ENCODE measurements around the gene ERG28.

ERG28 gene

GRCh38 chr14:75660630-75661498 lies at the start of gene ERG28, which contains the start of gene TTLL5:
Gene ERG28, minus strand, starts transcription at chr14:75660876. Its CDS starts 3,374 bp downstream, at chr14:75657502.
Gene TTLL5, plus strand, starts transcription at chr14:75661246. Its CDS starts 1,904 bp downstream, at chr14:75663150.
- H2AFZ ChIP-seq = peak within 1 kb of the TSS; percentile 91
- no peaks in the 10 kb centered on the region for H3K36me3 ChIP-seq (ENCODE audit: control insufficient read depth, insufficient read depth, low read length)
- no peak for TF ChIP-seq CTCF (IDR thresholded peaks at IDR 0.05)
- H3K79me2 ChIP-seq = no peaks in the 10 kb centered on the region
- no peaks in the 10 kb centered on the region for H3K9me3 ChIP-seq (ENCODE audit: control insufficient read depth, low read length)
- peak within 1 kb of the TSS; percentile 84 for H3K27ac ChIP-seq
- H3K4me1 ChIP-seq = peaks cover 7% of the 10 kb centered on the region
- H3K9ac ChIP-seq = peak within 1 kb of the TSS; percentile 15
- H3K4me2 ChIP-seq (ENCODE audit: low read length) = peak within 1 kb of the TSS; percentile 71
- no peaks in the 10 kb centered on the region for H3K27me3 ChIP-seq (ENCODE audit: control insufficient read depth, insufficient read depth, low read length)
- H3K4me3 ChIP-seq (ENCODE audit: low read depth, low read length) = peak within 1 kb of the TSS; percentile 84

GRCh38 chr14:75709207-75709812 lies 48.6 kb upstream of the ERG28 start:
- Histone ChIP-seq H3K27me3 (ENCODE audit: control insufficient read depth, insufficient read depth, low read length) (no peaks in the 10 kb centered on the region), H3K79me2 (no peaks in the 10 kb centered on the region), H3K27ac (no peak overlapping the region), H3K9me3 (ENCODE audit: control insufficient read depth, low read length) (no peaks in the 10 kb centered on the region), H3K9ac (no peak overlapping the region), H3K4me3 (ENCODE audit: low read depth, low read length) (no peak overlapping the region), H2AFZ (no peak overlapping the region), H3K4me1 (peaks cover 13% of the 10 kb centered on the region), H3K4me2 (ENCODE audit: low read length) (no peak overlapping the region), H3K36me3 (ENCODE audit: control insufficient read depth, insufficient read depth, low read length) (no peaks in the 10 kb centered on the region)
- peak; percentile 83 for TF ChIP-seq CTCF (IDR thresholded peaks at IDR 0.05)

- no peaks in the 10 kb centered on the region for H3K9me3 ChIP-seq (ENCODE audit: control insufficient read depth, low read length)
- H3K4me1 ChIP-seq = no peaks in the 10 kb centered on the region
- no peak overlapping the region for H2AFZ ChIP-seq
- TF ChIP-seq CTCF (IDR thresholded peaks at IDR 0.05) = no peak
- no peak overlapping the region for H3K9ac ChIP-seq
- H3K27me3 ChIP-seq (ENCODE audit: control insufficient read depth, insufficient read depth, low read length) = no peaks in the 10 kb centered on the region
- H3K4me2 ChIP-seq (ENCODE audit: low read length) = no peak overlapping the region
- no peaks in the 10 kb centered on the region for H3K36me3 ChIP-seq (ENCODE audit: control insufficient read depth, insufficient read depth, low read length)
- no peaks in the 10 kb centered on the region for H3K79me2 ChIP-seq
- H3K27ac ChIP-seq = no peak overlapping the region
- H3K4me3 ChIP-seq (ENCODE audit: low read depth, low read length) = no peak overlapping the region
These were observed 44.3 kb upstream of the ERG28 start for GRCh38 chr14:75705014-75705413.

GRCh38 chr14:75703467-75703866 lies 42.8 kb upstream of the ERG28 start:
- H3K9ac ChIP-seq = no peak overlapping the region
- H2AFZ ChIP-seq = no peak overlapping the region
- no peaks in the 10 kb centered on the region for H3K79me2 ChIP-seq
- no peak for TF ChIP-seq CTCF (IDR thresholded peaks at IDR 0.05)
- no peaks in the 10 kb centered on the region for H3K4me1 ChIP-seq
- H3K4me3 ChIP-seq (ENCODE audit: low read depth, low read length) = no peak overlapping the region
- H3K36me3 ChIP-seq (ENCODE audit: control insufficient read depth, insufficient read depth, low read length) = no peaks in the 10 kb centered on the region
- H3K4me2 ChIP-seq (ENCODE audit: low read length) = no peak overlapping the region
- no peaks in the 10 kb centered on the region for H3K27me3 ChIP-seq (ENCODE audit: control insufficient read depth, insufficient read depth, low read length)
- no peaks in the 10 kb centered on the region for H3K9me3 ChIP-seq (ENCODE audit: control insufficient read depth, low read length)
- no peak overlapping the region for H3K27ac ChIP-seq
